ENCODE data around the gene NENF.
"Not testable (repeated sequence)": the region's sequence is repeated elsewhere in the genome, so short reads cannot be mapped to it uniquely, and the experiment has no call there.

NENF gene

DNA sequence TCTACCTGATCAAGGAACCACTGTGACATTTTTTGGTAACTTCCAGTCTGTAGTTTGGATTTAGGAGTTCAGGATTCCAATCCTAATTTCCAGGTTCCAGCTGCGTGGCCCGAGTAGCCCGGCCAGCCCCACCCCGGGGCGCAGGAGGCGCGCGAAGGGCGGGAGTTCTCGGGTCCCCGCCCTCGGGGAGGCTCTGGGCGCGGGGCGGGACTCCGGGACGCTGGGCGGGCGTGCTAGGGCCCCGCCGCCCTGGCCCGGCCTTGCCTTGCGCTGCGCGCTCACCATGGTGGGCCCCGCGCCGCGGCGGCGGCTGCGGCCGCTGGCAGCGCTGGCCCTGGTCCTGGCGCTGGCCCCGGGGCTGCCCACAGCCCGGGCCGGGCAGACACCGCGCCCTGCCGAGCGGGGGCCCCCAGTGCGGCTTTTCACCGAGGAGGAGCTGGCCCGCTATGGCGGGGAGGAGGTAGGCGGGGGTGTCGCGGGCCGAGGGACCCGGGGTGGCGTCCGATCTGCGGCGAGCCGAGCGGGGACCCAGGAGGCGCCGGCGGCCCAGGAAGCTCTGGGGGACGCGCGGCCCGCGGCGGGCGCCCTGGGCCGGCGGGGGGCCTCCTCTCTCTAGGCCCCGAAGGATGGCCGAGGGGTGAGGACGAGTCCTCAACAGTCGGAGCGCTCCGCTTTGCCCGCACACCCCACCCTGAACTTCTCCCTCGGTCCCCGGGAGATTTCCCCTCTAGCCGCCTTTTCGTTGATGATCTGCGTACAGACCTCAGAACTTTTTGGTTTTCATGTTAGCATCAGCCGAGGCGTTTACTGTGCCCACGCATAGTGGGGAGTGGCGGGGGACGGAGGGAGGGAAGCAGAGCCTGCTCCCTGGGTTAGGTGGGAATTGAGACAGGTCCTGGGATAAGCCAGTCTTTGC lies at the start of gene NENF:
TSS of gene NENF (plus strand) at position 260 of the 916 bp plus-strand sequence. CDS start at position 284, 24 bp downstream.
- peak; percentile 80 for DNase-seq

DNA sequence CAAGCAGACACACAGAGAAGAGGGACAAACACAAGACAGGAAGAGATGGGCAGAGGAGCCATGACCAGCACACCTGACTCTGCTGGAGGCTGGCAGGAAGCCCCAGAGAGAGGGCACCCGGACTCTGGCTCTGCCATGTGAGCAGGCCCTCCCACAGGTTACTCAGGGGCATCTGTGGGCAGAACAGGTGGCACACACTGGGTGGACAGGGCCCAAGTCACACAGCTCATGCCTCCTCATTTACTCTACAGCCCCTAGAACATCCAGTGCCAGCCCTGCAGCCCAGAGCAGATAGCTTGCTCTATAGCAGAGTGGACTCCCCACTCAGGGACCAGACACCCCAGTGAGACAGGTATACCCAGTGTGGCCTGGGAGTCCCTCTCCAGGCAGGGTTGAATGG lies 46.7 kb upstream of the NENF start:
- no peak for DNase-seq

DNA sequence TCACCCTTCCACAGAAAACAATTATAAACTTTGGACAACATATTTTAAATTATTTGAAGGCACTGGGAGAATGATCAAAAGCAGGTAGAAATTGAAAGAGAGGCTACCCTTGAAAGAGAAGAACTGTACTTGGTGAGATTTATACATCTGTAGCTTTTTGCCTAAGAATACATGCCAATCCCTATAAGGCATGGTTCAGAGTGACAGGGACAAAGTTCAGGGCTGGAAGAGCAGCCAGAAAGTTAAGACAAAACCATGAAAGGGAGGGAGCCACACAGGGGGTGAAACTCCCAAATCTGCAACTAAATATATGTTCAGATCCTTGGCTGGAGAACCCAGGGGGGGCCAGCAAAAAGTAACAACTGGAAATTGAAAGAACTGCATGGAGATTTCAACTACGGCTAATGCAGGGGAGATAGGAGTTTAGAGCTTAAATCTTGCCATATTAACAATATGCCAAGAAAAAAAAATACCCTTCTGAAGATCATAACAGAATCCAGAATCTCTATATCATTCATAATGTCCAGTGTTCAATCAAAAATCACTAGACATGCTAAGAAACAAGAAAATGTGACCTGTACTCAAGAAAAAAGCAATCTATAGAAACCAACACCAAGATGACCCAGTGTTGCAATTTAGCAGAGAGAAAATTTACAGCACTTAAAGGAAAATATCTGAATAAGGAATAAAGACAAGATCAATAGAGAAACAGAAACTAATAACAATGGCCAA lies 43.6 kb upstream of the NENF start:
- no peak for DNase-seq

DNA sequence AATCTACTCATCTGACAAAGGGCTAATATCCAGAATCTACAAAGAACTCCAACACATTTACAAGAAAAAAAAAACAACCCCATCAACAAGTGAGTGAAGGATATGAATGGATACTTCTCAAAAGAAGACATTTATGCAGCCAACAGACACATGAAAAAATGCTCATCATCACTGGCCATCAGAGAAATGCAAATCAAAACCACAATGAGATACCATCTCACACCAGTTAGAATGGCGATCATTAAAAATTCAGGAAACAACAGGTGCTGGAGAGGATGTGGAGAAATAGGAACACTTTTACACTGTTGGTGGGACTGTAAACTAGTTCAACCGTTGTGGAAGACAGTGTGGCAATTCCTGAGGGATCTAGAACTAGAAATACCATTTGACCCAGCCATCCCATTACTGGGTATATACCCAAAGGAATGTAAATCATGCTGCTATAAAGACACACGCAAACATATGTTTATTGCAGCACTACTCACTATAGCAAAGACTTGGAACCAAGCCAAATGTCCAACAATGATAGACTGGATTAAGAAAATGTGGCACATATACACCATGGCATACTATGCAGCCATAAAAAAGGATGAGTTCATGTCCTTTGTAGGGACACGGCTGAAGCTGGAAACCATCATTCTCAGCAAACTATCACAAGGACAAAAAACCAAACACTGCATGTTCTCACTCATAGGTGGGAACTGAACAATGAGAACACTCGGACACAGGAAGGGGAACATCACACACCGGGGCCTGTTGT lies 36.9 kb upstream of the NENF start:
- not testable (repeated sequence) for DNase-seq

DNA sequence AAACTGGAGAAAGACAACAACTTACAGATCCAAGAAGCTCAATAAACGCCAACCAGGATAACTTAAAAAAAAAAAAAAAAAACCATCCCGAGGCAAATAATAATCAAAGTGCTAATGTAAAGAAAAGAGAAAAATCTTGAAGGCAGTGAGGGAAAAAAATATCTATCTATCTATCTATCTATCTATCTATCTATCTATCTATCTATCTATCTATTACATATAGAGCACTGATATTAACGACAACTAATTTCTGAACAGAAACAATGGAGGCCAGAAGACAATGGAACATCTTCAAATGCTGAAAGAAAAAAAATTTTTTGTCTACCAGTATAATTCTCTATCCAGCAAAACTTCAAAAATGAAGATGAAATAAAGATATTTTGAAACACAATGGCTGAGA lies 36.1 kb upstream of the NENF start:
- DNase-seq, result no peak

DNA sequence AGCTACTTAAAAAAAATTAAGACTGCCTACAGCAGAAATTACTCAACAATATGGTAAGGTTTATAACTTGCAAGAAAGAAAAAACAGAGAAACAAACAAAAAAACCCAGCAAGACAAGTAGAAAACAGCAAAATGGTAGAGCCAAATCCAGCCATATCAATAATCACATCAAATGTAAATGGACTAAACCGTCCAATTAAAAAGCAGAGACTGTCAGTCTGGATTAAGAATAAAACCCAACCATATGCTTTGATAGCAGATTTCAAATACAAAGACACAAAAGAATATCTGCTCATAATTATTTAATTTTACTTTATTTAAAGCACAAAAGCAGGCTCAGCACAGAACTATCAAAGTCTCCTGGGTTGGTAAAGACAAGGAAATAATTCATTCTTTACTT lies 35.5 kb upstream of the NENF start:
- DNase-seq, result no peak

GRCh38 chr1:212401042-212401441 lies 31.7 kb upstream of the NENF start:
- no peak for DNase-seq

DNA sequence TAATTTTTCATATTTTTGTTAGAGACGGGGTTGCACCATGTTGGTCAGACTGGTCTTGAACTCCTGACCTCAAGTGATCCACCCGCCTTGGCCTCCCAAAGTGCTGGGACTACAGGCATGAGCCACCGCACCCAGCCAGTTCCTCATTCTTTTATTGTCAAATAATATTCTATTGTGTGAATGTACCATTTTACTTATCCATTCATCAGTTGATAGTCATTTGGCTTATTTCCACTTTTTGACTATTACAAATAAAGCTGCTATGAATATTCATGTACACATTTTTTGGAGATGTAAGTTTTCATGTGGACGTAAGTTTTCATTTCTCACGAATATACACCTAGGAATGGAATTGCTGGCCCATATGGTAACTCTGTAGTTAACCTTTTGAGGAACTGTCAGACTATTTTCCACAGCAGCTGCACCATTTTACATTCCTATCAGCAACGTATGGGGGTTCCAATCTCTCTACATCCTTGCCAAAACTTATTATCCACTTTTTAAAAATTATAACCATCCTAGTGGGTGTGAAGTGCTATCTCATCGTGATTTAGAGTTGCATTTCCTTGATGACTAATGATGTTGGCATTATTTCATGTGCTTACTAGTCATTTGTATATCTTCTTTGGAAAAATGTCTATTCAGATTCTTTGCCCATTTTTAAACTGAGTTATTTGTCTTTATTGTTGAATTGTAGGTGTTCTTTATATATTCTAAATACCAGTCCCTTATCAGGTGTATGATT lies 30.7 kb upstream of the NENF start:
- peak; percentile 51 for DNase-seq

DNA sequence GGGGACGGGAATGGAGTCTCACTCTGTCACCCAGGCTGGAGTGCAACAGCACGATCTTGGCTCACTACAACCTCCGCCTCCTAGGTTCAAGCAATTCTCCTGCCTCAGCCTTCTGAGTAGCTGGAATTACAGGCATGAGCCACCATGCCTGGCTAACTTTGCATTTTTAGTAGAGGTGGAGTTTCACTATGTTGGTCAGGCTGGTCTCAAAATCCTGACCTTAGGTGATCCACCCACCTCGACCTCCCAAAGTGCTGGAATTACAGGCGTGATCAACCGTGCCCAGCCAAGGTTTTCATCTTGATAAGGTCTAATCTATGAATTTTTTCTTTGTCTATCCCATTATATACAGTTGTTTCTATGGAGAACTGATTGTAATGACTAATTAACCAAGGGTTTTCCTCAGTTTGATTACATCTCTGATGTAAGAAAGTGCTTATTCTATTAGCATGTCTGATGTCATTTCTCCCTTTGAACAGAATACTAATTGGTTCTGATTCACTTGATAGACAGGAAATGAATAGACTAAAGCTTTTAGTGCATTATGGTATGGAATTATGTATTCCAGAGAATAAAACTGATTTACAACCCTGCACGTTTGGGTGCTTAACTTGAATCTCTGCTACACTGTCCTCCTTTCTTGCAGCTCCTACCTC lies 29.9 kb upstream of the NENF start:
- no peak for DNase-seq

GRCh38 chr1:212410231-212410820 lies 22.4 kb upstream of the NENF start:
- DNase-seq, result no peak

- DNase-seq, result no peak
Measured at GRCh38 chr1:212412374-212412773, 20.3 kb upstream of the NENF start.

DNA sequence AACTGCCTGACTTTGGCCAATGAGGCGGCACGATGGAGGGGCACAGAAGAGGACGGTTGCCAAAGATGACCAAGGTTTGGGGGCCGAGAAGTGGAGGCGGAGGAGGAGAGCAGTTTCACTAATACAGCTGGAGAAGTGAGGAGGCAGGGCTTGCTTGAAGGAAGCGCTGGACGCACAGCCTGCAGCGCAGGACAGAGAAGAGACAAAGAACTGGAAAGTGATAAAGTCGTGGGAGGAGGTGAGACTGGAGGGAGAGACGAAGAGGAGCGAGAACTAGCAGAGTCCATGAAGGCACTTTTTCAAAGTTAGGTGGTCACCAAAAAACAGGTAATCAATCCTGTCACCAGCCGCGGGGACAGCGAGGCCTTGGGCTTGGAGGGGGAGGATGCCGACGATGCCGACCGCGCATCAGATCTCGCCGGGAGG lies 18.8 kb upstream of the NENF start:
- no peak for DNase-seq

- peak; percentile 82 for DNase-seq
Measured at GRCh38 chr1:212414328-212415106, 18.2 kb upstream of the NENF start, which contains the start of gene PACC1. Gene PACC1, minus strand, starts transcription at chr1:212414886. Its CDS starts 129 bp downstream, at chr1:212414757.

GRCh38 chr1:212415107-212415841 lies 17.4 kb upstream of the NENF start:
- DNase-seq, result no peak

GRCh38 chr1:212421165-212421564 lies 11.6 kb upstream of the NENF start:
- no peak for DNase-seq

GRCh38 chr1:212423879-212424278 lies 8.8 kb upstream of the NENF start:
- no peak for DNase-seq

GRCh38 chr1:212428496-212428895 lies 4.2 kb upstream of the NENF start:
- DNase-seq, result no peak

GRCh38 chr1:212430416-212430815 lies 2.3 kb upstream of the NENF start:
- peak; percentile 44 for DNase-seq

GRCh38 chr1:212430955-212431394 lies 1.7 kb upstream of the NENF start:
- DNase-seq, result no peak

DNA sequence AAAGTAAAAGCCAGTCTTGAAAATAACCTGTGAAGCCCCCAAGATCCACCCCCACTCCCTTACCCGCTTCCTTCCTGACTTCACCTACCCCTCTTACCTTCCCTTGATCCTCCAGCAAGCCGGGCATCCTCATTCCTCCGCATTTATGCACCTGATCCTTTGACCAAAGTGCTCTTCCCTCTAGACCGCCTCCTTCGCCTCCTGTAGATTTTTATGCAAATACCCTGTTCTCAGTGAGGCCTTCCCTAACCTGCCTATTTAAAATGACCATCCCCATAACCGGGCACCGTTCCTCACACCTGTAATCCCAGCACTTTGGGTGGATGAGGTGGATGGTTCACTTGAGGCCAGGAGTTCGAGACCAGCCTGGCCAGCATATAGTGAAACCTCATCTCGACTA lies 1.1 kb upstream of the NENF start:
- no peak for DNase-seq

Measured in fibroblast of skin of right quadriceps (primary cell).